CD4-positive, alpha-beta T cell treated with Interleukin-6 at 100 ng/mL for 8 hours (primary cell): ENCODE measurements around the gene PCDHAC1.
"Not testable (repeated sequence)": the region's sequence is repeated elsewhere in the genome, so short reads cannot be mapped to it uniquely, and the experiment has no call there.

Source experiments
- DNase-seq: peaks from one replicate; pipeline ENCODE4 v3.0.0-alpha.2; 2020; ENCODE audit warnings: mixed read lengths, low spot score

The PCDHAC1 gene, protein sequence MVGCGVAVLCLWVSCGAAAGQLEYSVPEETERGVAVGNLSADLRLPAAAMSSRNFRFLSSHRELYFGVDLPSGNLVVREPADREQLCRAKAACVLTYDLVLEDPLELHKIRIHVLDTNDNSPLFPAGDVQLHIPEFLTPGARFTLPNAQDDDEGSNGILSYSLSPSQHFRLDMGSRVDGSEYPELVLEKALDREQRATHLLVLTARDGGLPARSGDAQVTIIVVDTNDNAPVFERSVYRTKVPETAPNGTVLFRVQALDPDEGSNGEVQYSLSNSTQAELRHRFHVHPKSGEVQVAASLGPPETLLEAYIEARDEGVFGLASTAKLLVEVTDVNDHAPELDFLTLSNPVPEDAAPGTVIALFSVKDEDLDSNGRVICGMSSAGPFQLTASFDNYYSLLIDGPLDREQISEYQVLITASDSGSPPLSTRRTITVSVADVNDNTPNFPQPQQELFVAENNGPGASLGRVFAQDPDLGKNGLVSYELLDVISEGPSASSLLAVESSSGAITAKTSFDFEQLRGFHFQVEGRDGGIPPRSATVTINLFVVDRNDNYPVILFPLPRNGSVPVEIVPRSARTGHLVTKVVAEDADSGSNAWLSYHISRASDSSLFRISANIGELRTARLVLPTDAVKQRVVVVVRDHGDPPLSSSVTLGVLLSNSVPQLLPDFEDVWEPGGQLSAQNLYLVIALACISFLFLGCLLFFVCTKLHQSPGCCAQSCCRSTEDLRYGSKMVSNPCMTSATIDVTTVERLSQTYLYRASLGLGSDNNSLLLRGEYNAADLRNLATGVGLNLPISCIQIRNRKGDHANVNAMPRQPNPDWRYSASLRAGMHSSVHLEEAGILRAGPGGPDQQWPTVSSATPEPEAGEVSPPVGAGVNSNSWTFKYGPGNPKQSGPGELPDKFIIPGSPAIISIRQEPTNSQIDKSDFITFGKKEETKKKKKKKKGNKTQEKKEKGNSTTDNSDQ

DNA sequence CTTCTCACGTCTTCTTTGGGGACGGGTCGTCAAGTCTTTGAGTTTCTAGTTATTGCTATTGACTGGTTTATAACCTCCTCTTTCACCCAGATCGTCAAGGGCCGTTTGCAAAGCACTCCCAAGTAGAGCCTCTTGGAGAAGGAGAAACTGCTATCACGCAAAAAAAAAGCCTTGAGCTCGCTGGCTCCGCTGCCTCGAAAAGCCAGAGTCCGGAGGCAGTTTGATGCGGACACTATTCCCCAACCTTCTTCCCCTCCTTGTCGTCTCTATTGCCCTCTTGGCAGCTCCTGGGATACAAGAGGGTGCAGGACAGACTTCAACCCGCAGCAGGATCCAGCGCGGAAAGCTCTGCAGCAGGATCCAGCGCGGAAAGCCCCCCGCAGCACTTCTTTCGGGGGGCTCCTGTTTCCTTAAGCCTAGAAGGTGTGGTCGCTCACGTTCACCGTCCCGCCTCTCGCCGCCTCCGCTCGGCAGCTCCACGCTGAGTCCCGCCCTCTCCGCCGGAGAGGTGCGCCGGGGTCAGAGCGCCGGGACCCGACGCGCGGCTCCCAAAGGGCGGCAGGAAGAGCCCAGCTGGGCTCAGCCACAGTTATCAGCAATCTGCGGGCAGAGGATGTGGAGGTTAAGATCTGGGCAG, at the start of gene PCDHAC1:
TSS of gene PCDHAC1 (plus strand) at position 494 of the 637 bp plus-strand sequence. CDS start 594 bp downstream, outside the sequence.
- no peak for DNase-seq

DNA sequence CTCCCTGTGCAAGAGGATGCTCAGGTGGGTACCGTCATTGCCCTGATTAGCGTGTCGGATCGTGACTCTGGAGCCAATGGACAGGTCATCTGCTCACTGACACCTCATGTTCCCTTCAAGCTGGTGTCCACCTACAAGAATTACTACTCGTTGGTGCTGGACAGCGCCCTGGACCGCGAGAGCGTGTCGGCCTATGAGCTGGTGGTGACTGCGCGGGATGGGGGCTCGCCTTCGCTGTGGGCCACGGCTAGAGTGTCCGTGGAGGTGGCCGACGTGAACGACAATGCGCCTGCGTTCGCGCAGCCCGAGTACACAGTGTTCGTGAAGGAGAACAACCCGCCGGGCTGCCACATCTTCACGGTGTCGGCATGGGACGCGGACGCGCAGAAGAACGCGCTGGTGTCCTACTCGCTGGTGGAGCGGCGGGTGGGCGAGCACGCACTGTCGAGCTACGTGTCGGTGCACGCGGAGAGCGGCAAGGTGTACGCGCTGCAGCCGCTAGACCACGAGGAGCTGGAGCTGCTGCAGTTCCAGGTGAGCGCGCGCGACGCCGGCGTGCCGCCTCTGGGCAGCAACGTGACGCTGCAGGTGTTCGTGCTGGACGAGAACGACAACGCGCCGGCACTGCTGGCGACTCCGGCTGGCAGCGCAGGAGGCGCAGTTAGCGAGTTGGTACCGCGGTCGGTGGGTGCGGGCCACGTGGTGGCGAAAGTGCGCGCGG, 49.4 kb upstream of the PCDHAC1 start:
- DNase-seq: not testable (repeated sequence)

DNA sequence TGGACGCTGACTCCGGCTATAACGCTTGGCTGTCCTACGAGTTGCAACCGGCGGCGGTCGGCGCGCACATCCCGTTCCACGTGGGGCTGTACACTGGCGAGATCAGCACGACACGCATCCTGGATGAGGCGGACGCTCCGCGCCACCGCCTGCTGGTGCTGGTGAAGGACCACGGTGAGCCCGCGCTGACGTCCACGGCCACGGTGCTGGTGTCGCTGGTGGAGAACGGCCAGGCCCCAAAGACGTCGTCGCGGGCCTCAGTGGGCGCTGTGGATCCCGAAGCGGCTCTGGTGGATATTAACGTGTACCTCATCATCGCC, 48.9 kb upstream of the PCDHAC1 start:
- no peak for DNase-seq

DNA sequence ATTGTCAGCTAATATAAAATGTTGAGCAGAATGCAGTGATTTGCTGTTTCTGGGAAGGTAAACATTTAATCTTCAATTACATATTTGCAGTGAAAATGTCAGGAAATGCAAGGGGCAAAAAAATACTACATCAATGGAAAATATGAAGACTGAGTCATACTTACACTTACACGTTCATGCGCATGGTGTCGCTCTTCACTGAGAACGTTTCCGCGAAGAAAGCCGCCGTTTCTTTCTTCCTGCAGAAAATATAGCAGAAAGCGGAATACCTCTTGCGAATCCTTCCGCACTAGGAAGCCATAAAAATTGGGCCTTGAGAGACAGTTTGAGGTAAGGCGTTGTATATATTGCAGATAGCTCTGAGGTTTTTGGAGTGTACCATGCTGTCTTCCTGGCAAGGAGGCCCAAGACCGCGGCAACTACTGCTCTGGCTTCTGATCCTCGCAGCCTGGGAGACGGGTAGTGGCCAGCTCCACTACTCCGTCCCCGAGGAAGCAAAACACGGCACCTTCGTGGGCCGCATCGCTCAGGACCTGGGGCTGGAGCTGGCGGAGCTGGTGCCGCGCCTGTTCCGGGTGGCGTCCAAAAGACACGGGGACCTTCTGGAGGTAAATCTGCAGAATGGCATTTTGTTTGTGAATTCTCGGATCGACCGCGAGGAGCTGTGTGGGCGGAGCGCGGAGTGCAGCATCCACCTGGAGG, 44.1 kb upstream of the PCDHAC1 start, which contains the start of gene PCDHA13:
TSS of gene PCDHA13 (plus strand) at position 236 of the 702 bp plus-strand sequence. CDS start at position 381, 145 bp downstream.
- no peak for DNase-seq

DNA sequence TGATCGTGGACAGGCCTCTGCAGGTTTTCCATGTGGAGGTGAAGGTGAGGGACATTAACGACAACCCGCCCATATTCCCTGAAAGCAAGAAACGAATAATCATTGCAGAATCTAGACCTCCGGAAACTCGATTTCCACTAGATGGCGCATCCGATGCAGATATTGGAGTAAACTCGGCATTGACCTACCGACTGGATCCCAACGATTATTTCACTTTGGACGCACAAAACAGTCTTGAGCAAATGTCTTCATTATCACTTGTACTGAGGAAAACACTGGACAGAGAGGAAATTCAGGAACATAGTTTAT, 43.6 kb upstream of the PCDHAC1 start:
- no peak for DNase-seq

DNA sequence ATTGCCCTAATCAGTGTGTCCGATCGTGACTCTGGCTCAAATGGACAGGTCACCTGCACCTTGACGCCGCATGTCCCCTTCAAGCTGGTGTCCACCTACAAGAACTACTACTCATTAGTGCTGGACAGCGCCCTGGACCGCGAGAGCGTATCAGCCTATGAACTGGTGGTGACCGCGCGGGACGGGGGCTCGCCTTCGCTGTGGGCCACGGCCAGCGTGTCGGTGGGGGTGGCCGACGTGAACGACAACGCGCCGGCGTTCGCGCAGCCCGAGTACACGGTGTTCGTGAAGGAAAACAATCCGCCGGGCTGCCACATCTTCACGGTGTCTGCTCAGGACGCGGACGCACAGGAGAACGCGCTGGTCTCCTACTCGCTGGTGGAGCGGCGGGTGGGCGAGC, 42.7 kb upstream of the PCDHAC1 start:
- no peak for DNase-seq

DNA sequence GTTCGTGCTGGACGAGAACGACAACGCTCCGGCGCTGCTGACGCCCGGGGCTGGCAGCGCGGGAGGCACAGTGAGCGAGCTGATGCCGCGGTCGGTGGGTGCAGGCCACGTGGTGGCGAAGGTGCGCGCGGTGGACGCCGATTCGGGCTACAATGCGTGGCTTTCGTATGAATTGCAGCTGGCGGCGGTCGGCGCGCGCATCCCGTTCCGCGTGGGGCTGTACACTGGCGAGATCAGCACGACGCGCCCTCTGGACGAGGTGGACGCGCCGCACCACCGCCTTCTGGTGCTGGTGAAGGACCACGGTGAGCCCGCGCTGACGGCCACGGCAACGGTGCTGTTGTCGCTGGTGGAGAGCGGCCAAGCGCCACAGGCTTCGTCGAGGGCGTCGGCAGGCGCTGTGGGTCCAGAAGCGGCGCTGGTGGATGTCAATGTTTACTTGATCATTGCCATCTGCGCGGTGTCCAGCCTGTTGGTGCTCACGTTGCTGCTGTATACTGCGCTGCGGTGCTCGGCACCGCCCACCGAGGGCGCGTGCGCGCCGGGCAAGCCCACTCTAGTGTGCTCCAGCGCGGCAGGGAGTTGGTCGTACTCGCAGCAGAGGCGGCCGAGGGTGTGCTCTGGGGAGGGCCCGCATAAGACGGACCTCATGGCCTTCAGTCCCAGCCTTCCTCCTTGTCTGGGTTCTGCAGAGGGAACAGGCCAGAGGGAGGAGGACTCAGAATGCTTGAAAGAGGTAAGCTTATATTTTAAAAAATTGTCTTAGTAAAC, 42.0 kb upstream of the PCDHAC1 start:
- no peak for DNase-seq

DNA sequence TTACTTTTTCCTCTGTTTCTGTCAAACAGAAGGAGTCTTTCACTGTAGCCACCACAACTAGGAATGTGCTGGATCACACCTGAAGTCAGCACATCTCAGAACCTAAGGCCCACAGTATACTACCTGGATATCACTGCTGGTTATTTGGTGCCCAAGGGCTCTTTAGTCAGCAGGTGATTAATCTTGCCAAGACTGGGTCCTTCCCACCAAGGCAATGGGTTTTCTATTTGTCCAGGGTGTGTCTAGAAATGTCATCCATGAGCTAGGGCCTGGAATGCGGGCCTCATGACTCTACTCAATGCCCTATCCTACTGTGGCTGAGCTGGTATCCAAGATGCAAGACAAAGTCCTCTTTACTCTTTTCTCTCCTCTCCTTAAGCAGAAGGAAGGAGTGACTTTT, 9.8 kb upstream of the PCDHAC1 start:
- DNase-seq: no peak

DNA sequence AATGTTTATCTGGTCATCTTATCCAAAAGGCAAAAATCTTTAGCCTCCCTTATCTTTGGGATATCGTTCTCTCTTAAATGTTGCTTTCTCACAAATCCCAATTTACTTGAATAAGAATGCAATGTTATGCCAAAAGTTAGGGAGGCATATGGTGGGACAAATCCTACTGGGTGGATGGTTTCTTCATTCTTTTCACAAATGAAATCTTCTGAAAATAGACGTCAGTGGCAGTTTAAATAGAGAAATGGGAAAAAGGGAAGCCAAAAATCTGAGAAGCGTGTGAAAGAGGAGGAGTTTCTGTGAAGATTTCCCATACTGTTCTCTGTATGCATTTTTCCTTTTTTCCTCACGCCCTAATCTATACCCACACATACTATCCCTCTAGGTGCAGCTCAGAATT, 2.5 kb upstream of the PCDHAC1 start:
- no peak for DNase-seq

DNA sequence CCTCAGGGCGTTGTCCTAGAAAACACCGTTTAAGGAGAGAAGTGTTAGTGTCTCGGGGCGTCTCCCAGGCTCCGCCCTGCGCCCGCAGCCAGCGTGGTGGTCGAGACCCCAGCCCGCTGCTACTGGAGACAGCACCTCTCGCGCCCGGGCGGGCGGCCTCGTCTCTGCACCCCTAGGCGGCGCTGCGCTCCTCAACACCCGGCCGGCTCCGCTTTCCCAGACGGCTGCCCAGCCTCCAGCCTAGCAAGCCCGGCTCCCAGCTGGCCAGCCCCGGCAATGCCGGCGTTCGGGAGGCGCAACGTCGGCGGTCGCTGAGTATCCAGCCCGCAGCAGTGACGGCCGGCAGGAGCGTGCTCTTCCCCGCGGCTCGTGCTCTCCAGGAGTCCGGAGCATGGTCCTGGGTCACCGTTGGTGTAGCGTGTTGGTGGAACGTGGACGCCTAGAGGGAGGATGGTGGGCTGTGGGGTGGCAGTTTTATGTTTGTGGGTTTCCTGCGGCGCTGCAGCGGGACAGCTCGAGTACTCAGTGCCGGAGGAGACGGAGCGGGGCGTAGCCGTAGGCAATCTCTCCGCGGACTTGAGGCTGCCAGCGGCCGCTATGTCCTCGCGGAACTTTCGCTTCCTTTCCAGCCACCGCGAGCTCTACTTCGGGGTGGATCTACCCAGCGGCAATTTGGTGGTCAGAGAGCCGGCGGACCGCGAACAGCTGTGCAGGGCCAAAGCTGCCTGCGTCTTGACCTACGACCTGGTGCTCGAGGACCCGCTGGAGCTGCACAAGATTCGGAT, 536 bp downstream of the PCDHAC1 start:
- DNase-seq: no peak

DNA sequence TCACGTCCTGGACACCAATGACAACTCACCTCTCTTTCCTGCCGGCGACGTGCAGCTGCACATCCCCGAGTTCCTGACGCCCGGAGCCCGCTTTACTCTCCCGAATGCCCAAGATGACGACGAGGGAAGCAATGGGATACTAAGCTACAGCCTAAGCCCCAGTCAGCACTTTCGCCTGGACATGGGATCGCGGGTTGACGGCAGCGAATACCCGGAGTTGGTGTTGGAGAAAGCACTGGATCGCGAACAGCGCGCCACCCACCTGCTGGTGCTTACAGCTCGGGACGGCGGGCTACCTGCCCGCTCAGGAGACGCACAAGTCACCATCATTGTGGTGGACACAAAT, 1.1 kb downstream of the PCDHAC1 start:
- DNase-seq: no peak

DNA sequence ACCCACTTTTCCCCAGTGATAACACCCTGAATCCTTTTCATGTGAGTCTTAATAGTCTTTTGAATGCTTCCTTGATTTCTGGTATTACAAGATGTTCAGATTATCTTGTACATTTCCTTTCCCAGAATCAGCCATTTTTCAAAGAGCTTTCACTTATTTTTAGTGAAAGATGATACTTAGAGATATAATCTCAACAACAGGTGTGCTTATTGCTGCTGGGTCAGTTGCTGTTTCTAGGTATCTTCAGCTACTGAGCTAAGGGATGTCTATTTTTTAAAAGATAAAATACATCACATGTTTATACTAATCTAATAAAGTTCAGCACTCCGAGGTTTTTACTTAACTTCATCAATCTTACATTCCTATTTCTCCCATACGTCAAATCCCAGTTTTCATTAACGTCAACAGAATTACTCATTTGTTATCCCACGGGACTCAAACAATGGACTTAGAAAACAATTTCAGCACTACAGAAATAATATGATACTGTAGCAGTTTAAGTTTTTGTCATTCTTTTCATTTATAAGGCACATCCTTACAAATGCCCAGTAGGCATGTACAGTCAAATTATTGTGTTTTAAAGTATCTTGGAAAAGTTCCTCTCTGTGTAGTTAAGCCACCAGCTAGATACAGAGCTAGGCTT, 9.0 kb downstream of the PCDHAC1 start:
- DNase-seq: no peak

DNA sequence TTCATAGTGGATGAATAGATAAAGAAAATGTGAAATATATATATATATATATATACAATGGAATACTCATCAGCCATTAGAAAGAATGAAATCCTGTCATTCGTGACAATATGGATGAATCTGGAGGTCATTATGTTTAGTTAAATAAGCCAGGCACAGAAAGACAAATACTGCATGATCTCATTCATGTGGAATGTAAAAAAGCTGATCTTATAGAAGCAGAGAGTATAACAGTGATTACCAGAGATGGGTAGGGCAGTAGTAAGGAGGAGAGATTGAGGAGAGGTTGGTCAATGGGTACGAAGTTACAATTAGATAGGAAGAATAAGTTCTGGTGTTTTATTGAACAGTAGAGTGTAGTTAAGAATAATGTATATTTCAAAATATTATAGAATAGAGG, 20.5 kb downstream of the PCDHAC1 start:
- no peak for DNase-seq

DNA sequence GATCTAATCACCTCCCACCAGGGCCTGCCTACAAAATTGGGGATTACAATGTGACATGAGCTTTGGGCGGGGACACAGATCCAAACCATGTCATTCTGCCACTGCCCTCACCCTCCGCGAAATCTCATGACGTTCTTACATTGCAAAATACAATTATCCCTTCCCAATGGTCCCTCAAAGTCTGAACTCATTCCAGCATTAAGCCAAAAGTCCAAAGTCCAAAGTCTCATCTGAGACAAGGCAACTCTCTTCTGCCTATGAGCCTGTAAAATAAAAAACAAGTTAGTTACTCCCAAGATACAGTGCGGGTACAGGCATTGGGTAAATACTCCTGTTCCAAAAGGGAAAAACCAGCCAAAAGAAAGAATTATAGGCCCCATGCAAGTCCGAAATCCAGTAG, 25.5 kb downstream of the PCDHAC1 start:
- DNase-seq: no peak

DNA sequence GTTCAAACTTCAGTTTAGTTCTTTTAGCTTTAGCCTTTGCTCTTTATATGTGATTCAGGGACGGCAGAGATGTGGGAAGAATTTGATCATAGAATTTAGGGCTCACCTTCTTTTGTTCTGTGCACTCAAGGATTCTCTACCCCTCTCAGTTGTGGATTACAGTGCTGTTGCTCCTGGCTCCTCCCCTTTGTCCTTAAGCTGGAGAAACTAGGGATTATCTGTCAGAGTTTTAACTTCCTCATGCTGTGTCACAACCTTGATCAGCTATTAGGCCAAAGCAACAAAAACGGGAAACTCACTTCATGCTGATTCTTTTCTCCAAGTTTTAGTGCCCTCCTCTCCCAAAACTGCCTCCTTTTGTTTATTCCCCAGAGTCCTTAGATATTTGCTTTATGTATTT, 27.1 kb downstream of the PCDHAC1 start:
- no peak for DNase-seq

DNA sequence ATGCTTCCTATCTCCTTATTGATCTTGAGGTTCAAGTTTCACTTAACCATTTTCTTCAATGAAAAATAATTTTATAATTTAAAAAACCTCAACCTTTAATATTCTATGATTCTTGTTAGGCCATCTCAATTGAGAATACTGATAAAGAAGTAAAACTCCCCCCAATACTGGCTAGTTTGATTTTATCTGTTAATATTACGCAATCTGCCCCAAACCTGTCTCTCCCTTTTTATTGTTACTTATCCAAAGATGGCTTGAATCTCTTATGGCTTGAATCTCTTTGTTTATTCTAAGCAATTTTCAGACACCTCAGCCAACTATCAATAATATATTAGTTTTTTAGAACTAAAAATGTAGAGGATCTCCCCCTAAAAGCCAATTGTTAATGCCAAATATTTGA, 36.1 kb downstream of the PCDHAC1 start:
- DNase-seq: no peak

DNA sequence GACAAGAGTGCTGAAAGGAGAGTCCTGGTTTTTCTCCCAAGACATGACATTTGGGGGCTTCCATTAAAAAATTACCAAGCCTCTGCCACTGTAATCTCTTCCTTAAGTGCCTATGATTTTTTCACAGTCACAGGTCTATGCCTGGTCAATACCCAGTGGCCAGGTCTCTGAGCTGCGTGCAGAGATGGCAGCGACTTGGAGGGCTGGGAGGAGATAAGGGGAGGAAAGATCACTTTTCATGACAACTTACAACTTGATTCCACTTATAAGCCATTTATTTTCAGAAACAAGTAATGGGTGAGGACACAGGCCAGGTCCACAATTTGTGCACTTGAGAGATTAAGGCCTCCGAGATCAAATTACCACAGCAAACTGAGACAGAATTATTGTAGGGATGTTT, 38.3 kb downstream of the PCDHAC1 start:
- DNase-seq: no peak

DNA sequence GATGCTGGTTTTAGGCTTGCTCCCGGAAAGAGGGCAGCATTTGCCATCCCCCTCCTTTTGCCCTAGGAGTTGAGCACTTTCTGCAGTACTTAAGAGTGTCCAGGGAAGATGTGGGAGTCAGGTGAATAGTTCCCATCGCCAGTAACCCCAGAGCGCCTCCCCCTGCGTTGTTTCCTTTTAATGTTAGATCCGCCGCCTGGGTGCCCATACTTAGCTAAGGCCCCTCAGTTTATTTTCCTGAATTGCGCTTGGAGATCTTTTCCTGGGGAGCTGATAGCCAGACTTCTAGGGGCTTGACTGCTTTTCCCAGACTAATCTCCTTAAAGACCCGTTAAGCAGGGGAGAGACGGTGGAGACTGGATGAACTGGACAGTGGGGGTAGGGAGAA, 39.8 kb downstream of the PCDHAC1 start:
- DNase-seq: no peak
